Ovary (tissue), 9 donors: ENCODE results near the gene NOX3. TPM values are rescaled to one million over a fixed set of nuclear protein-coding genes. Genes with fewer than 3 reads are reported as not detected.

Experiments
- DNase-seq, 5 donors: peaks; one replicate each; pipeline ENCODE4 v3.0.0-alpha.2; 2019 to 2020
- H3K27ac ChIP-seq, 2 donors: fragments of 200-600 bp; one replicate each; pipeline versions ENCODE4 v1.5.1 to v1.8.0; 2019 to 2022
- H3K27me3 ChIP-seq: fragments of 200-600 bp; one replicate; pipeline ENCODE4 v1.8.0; 2022
- H3K36me3 ChIP-seq: fragments of 200-600 bp; sonication (generic); one replicate; pipeline ENCODE4 v1.5.1; 2019
- H3K4me1 ChIP-seq: one replicate; pipeline ENCODE4 v1.8.1; 2013; ENCODE audit warnings: mild to moderate bottlenecking, moderate library complexity; ENCODE audit not compliant: insufficient read depth
- H3K4me3 ChIP-seq: fragments of 200-600 bp; sonication (generic); one replicate; pipeline ENCODE4 v1.5.1; 2017
- H3K9me3 ChIP-seq, 2 donors: fragments of 200-600 bp in 1 of 2; sonication (generic) in 1 of 2; one replicate each; pipeline versions ENCODE4 v1.5.1 to v1.8.1; 2013 to 2019; ENCODE audit warnings: mild to moderate bottlenecking in 1 of 2, moderate library complexity in 1 of 2
- EP300 ChIP-seq: sonication (generic); formaldehyde crosslinking; IDR thresholded peaks from one replicate; pipeline ENCODE4 v1.6.1; 2017; ENCODE audit warnings: antibody characterized with exemption
- POLR2A ChIP-seq: fragments of 450-650 bp; IDR thresholded peaks from one replicate; pipeline ENCODE4 v1.6.1; 2017; ENCODE audit warnings: antibody characterized with exemption, mild to moderate bottlenecking, moderate library complexity
- WGBS, 3 donors: extraction: QIAGEN DNeasy Blood & Tissue Kit in 1 of 3; methylation state at CpG; one replicate each; pipeline versions ENCODE4 v1.1.5 to v1.1.7; 2013 to 2017; 5-methylcytosine and 5-hydroxymethylcytosine counted together
- intact Hi-C, 4 donors: fragments of 100-400 bp; cut with DNase I; formaldehyde crosslinking; loops; one replicate each; pipeline versions ENCODE4 v1.11.0 to v1.15.1; 2022 to 2023
- polyA plus RNA-seq, 2 donors: library from polyadenylated mRNA; stranded (reverse); fragments of 200-250 nt in 1 of 2; fragments of 350-450 nt in 1 of 2; fragmentation: Illumina TruSeq in 1 of 2; extraction: RNeasy Lipid Tissue Mini Kit (QIAGEN cat#74804) in 1 of 2; gene quantifications; one replicate each; pipeline ENCODE4 v1.2.3, GENCODE V29; 2013 to 2014
- total RNA-seq, 7 donors: library from RNA; depleted of rRNA in 2 of 7; stranded (reverse); fragments of >200 nt in 2 of 7; fragmentation: NEBNext Ultra II Directional in 3 of 7; extraction: Animal tissue kit (Norgen Biotek cat#: 25700) in 3 of 7; gene quantifications; one replicate each; pipeline versions ENCODE4 v1.1.0 to v1.2.4, GENCODE V29; 2016 to 2023
- TF ChIP-seq, protein P1 (sequence below), 3 donors: fragments of 450-650 bp in 2 of 3; fragments of 200-600 bp in 1 of 3; IDR thresholded peaks; one replicate each; pipeline versions ENCODE4 v1.5.1 to v1.8.0; 2016 to 2022; ENCODE audit warnings: antibody characterized with exemption in 3 of 3, mild to moderate bottlenecking in 1 of 3
- donor health status: DM: no; HTN: no; CAD: no; lungs with moderate emphysema.
- donor health status: DM: no; HTN: no; CAD: no.
- donor health status: Bipolar disorder and iron deficiency.
- donor health status: DM: yes; HTN: yes; CAD: no.
- donor health status: DM: no; HTN: no; CAD: no.
- donor health status: DM: yes; HTN: yes; CAD: no.

Gene NOX3
- total and polyA plus RNA-seq, 9 donors: not detected

DNA sequence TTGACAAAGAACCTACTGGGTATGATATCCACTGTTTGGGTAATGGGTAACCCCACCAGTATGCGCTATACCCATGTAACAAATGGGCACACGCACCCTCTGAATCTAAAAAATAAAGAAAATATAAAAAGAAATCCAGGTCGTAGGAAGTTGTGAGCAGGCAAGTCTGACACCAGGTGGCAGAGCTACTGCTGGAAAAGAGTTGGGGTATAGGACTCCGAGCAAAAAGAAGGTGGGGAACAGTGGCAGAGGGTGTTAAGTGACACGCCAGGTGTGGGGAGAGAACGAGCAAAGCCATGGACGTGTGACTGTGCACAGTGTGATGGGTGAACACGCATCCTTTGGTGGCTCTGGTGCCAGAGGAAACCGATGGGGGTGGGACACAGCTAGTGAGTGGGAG is 46.7 kb downstream of the NOX3 start:
- DNase-seq: no peak
- intact Hi-C loops: no loop called here
- no peak overlapping the region for H3K27ac ChIP-seq
- TF ChIP-seq EP300 (no peak), POLR2A (no peak)
- TF ChIP-seq, protein P1, sequence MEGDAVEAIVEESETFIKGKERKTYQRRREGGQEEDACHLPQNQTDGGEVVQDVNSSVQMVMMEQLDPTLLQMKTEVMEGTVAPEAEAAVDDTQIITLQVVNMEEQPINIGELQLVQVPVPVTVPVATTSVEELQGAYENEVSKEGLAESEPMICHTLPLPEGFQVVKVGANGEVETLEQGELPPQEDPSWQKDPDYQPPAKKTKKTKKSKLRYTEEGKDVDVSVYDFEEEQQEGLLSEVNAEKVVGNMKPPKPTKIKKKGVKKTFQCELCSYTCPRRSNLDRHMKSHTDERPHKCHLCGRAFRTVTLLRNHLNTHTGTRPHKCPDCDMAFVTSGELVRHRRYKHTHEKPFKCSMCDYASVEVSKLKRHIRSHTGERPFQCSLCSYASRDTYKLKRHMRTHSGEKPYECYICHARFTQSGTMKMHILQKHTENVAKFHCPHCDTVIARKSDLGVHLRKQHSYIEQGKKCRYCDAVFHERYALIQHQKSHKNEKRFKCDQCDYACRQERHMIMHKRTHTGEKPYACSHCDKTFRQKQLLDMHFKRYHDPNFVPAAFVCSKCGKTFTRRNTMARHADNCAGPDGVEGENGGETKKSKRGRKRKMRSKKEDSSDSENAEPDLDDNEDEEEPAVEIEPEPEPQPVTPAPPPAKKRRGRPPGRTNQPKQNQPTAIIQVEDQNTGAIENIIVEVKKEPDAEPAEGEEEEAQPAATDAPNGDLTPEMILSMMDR (IDR thresholded peaks at IDR 0.05): no peak
- no peak overlapping the region for H3K4me3 ChIP-seq
- no peaks in the 10 kb centered on the region for H3K36me3 ChIP-seq
- H3K9me3 ChIP-seq: no peaks in the 10 kb centered on the region
- no peaks in the 10 kb centered on the region for H3K27me3 ChIP-seq
- no peaks in the 10 kb centered on the region for H3K4me1 ChIP-seq
- WGBS, 3 donors: 83 to 89% (median 87%) methylated on average over 9 of the region's 9 CpGs

DNA sequence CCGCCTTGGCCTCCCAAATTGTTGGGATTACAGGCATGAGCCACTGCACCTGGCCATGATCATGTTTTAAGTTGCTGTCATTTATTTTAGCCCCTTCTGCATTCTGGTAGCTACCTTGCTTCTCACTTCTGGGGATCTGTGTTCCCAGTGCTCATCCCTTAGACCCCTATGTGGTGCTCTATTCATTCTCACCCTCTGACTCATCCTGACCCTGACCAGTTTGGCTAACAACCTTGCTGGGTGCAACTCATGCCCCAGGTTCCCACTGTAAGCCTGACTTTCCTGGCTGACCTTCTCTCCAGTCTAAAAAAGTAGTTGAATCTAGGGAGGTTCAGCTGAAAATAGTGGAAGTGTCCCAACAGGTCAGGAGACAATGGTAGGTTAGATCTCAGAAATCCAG is 47.4 kb downstream of the NOX3 start:
- no peaks in the 10 kb centered on the region for H3K27me3 ChIP-seq
- no peak overlapping the region for H3K27ac ChIP-seq
- H3K36me3 ChIP-seq: no peaks in the 10 kb centered on the region
- intact Hi-C loops: no loop called here
- H3K4me1 ChIP-seq: no peaks in the 10 kb centered on the region
- 90 to 96% (median 94%) methylated on average over 1 of the region's 1 CpG for WGBS, 3 donors
- H3K4me3 ChIP-seq: no peak overlapping the region
- DNase-seq: no peak
- TF ChIP-seq EP300 (no peak), POLR2A (no peak)
- TF ChIP-seq, protein P1 (IDR thresholded peaks at IDR 0.05): no peak
- no peaks in the 10 kb centered on the region for H3K9me3 ChIP-seq

DNA sequence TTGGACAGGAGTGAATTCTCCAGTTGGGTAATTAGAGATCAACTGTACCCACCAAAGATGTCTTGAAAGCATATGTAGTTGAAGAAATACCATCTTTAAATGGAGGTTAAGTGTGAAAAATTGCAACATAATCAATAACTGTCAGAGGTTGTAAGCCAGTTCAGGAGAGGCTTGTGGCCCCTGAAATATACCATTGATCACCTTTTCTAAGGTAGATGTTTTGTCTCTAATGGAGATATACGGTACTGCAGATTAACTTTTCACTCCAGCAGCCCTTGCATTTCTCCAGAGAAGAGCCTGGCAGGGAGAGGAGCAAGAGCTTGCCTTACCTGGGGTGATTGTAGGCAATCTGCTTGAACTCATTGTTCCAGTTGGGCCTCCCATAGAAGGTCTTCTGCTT is 48.8 kb downstream of the NOX3 start:
- DNase-seq: no peak
- no peak for TF ChIP-seq EP300
- TF ChIP-seq, protein P1 (IDR thresholded peaks at IDR 0.05): no peak
- TF ChIP-seq POLR2A: no peak
- 84 to 91% (median 87%) methylated on average over 1 of the region's 1 CpG for WGBS, 3 donors
- Histone ChIP-seq H3K27ac (no peak overlapping the region), H3K36me3 (no peaks in the 10 kb centered on the region), H3K4me3 (no peak overlapping the region), H3K4me1 (no peaks in the 10 kb centered on the region), H3K27me3 (no peaks in the 10 kb centered on the region), H3K9me3 (no peaks in the 10 kb centered on the region)
- intact Hi-C loops: no loop called here

DNA sequence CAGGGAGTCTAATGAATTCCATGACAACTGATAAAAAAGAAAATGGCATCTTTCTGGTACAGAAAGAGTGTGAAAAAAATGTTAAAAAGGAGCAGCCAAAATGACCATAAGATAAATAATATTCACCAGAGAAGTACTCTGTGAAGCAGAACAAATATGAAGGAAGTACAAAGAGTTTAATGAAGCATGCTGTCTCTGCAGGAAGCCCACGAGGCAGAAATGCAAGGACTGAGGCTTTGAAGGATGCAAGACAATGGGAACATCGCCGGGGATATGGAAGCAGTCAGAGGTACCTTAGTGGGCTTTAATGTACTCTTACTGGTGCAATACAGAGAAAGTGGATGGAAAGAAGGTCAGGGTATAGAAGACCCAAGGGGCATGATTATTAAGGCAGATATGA is 50.7 kb downstream of the NOX3 start:
- H3K27ac ChIP-seq: no peak overlapping the region
- DNase-seq: no peak
- H3K4me3 ChIP-seq: no peak overlapping the region
- no peaks in the 10 kb centered on the region for H3K36me3 ChIP-seq
- H3K9me3 ChIP-seq: no peaks in the 10 kb centered on the region
- intact Hi-C loops: no loop called here
- 79 to 90% (median 87%) methylated on average over 3 of the region's 3 CpGs for WGBS, 3 donors
- H3K27me3 ChIP-seq: no peaks in the 10 kb centered on the region
- TF ChIP-seq EP300 (no peak), POLR2A (no peak)
- TF ChIP-seq, protein P1 (IDR thresholded peaks at IDR 0.05): no peak
- no peaks in the 10 kb centered on the region for H3K4me1 ChIP-seq
